Activated naive CD8-positive, alpha-beta T cell treated with anti-CD3 and anti-CD28 coated beads, Interleukin-2, amount 50 U/mL, for 24 hours (primary cell): Measurements from ENCODE around the gene FER.
"Not testable (repeated sequence)": the region's sequence is repeated elsewhere in the genome, so short reads cannot be mapped to it uniquely, and the experiment has no call there.

Experiments
- ATAC-seq: fragments of 150-1000 bp; cut with Tn5 transposase; one replicate; pipeline ENCODE4 v1.10.0; 2021
- DNase-seq: peaks from one replicate; pipeline ENCODE4 v3.0.0; 2021
- H3K27ac Mint-ChIP-seq: one replicate; pipeline ENCODE4 v1.8.0; 2021; ENCODE audit warnings: mild to moderate bottlenecking, mixed read lengths
- H3K27me3 Mint-ChIP-seq: one replicate; pipeline ENCODE4 v1.8.0; 2021; ENCODE audit warnings: mixed read lengths
- H3K36me3 Mint-ChIP-seq: one replicate; pipeline ENCODE4 v1.8.0; 2021; ENCODE audit warnings: low read depth, mixed read lengths
- H3K4me1 Mint-ChIP-seq: one replicate; pipeline ENCODE4 v1.8.0; 2021; ENCODE audit warnings: mixed read lengths
- H3K4me3 Mint-ChIP-seq: one replicate; pipeline ENCODE4 v1.8.0; 2021; ENCODE audit warnings: mild to moderate bottlenecking, moderate library complexity, mixed read lengths
- H3K9me3 Mint-ChIP-seq: one replicate; pipeline ENCODE4 v1.8.0; 2021; ENCODE audit warnings: mixed read lengths

FER gene

DNA sequence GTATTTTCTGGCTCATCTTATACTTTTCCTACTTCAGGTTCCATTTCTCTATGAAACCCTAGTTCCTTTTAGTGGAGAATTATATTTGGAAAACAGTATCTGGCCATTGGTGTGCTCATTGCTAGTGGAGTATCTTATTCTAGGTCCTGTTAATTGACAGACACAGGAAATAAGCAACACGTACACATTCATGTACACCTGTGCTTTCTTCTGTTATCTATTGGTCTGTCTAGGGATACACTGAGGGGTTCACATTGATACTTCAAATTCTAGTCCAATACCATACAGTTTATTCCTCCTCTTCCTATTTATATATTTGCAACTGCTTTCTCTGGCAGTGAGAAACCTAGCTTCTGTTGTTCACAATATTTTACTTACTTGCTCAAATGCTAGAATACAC lies 110.2 kb downstream of the FER start:
- H3K4me3 Mint-ChIP-seq = no peak overlapping the region
- no peak overlapping the region for H3K27ac Mint-ChIP-seq
- H3K27me3 Mint-ChIP-seq = no peaks in the 10 kb centered on the region
- no peaks in the 10 kb centered on the region for H3K9me3 Mint-ChIP-seq
- H3K36me3 Mint-ChIP-seq = no peaks in the 10 kb centered on the region
- ATAC-seq (no peak), DNase-seq (no peak)
- H3K4me1 Mint-ChIP-seq = peaks cover 6% of the 10 kb centered on the region

DNA sequence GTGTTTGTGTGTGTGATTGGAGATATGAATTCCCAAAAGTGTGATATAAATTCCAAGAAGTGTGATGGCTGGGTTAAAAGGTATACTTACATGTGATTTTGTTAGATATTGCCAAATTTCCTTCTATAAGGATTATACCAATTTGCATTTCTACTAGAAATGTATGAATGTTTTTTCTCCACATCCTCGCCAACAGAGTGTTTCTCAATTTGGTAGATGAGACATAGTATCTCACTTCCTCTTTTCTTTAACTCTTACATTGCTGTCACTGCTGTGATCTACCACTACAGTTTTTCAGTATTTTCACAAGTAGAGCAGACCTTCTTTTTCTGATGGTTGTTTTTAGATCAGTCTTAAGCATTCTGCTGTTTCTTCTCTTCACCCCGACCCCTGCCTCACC lies 111.3 kb downstream of the FER start:
- Mint-ChIP-seq H3K4me3 (no peak overlapping the region), H3K4me1 (peaks cover 6% of the 10 kb centered on the region), H3K27me3 (no peaks in the 10 kb centered on the region), H3K36me3 (peaks cover under 1% of the 10 kb centered on the region), H3K9me3 (no peaks in the 10 kb centered on the region), H3K27ac (no peak overlapping the region)
- DNase-seq (no peak), ATAC-seq (no peak)

DNA sequence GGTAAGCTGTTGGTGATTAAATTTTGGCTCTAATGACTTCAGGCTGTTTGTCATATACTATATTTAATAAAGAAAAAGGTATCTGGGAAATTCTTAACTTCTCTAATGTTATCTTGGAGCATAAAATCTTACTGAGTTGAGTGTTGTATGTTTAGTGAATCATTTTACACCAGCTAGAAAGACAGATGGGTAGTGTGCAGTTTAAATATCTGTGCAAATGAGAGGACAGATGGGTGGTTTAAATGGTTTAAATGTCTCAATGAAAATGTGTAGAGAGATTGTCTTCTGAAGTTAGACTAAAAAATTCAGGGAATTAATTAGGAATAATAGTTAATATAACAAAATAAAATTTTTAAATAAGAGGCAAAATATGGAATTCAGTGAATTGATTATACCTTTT lies 114.5 kb downstream of the FER start:
- Mint-ChIP-seq H3K36me3 (peaks cover 8% of the 10 kb centered on the region), H3K9me3 (no peaks in the 10 kb centered on the region), H3K27me3 (no peaks in the 10 kb centered on the region), H3K4me3 (no peak overlapping the region), H3K4me1 (peaks cover 6% of the 10 kb centered on the region), H3K27ac (no peak overlapping the region)
- DNase-seq (no peak), ATAC-seq (no peak)

DNA sequence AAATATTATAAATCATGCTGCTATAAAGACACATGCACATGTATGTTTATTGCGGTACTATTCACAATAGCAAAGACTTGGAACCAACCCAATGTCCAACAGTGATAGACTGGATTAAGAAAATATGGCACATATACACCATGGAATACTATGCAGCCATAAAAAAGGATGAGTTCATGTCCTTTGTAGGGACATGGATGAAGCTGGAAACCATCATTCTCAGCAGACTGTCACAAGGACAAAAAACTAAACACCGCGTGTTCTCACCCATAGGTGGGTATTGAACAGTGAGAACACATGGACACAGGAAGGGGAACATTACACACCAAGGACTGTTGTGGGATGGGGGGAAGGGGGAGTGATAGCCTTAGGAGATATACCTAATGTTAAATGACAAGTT lies 118.4 kb downstream of the FER start:
- H3K4me1 Mint-ChIP-seq, DNase-seq, H3K27ac Mint-ChIP-seq, ATAC-seq, H3K4me3 Mint-ChIP-seq, H3K9me3 Mint-ChIP-seq, H3K27me3 Mint-ChIP-seq: not testable (repeated sequence)
- peaks cover 15% of the 10 kb centered on the region for H3K36me3 Mint-ChIP-seq

- ATAC-seq = no peak
Observed at GRCh38 chr5:108867656-108868055, 120.0 kb downstream of the FER start.

GRCh38 chr5:108869066-108869465 lies 121.4 kb downstream of the FER start:
- ATAC-seq (no peak), DNase-seq (no peak)
- no peak overlapping the region for H3K27ac Mint-ChIP-seq
- peaks cover 13% of the 10 kb centered on the region for H3K36me3 Mint-ChIP-seq
- H3K27me3 Mint-ChIP-seq = no peaks in the 10 kb centered on the region
- H3K9me3 Mint-ChIP-seq = peaks cover 5% of the 10 kb centered on the region
- no peak overlapping the region for H3K4me3 Mint-ChIP-seq
- no peaks in the 10 kb centered on the region for H3K4me1 Mint-ChIP-seq

More at GRCh38 chr5:108867656-108868055, 120.0 kb downstream of the FER start:
- H3K27me3 Mint-ChIP-seq = no peaks in the 10 kb centered on the region
- H3K36me3 Mint-ChIP-seq = peaks cover 15% of the 10 kb centered on the region
- no peak for DNase-seq
- no peak overlapping the region for H3K27ac Mint-ChIP-seq
- H3K4me1 Mint-ChIP-seq = no peaks in the 10 kb centered on the region
- H3K9me3 Mint-ChIP-seq = peaks cover 5% of the 10 kb centered on the region
- H3K4me3 Mint-ChIP-seq = no peak overlapping the region

DNA sequence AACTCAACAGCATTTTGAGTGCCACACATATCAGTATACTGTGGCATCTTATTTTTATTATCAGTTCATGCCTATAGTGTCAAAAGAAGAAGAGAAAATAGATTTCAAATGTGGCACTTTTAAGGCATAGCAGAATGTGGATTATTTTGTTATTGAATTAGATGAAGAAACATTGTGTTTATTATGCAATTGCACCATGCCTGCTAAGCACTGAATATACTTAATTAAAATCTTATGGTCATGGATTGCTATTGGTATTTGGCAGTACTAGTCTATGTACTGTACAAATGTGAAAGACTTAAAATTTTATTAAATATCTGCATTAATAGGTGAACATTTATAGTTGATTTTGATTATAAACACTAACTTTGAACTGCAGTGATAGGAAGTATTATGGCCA lies 128.8 kb downstream of the FER start:
- no peak for DNase-seq

DNA sequence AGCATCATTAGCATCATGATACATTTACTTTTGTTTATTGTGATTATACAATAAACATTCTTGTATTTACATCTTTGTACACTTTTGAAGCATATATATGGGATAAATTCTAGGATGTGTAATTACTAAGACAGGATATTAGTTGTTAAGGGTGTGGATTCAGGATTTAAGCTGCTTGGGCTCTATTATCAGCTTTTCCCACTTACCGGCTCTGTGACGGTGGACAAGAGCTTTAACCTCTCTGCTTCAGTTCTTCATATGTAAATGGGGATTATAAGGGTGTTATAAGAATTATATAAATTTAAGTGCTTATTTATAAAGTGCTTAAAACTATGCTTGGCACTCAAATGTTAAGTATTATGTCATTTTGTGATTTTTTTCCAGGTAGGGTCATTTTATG lies 131.1 kb downstream of the FER start:
- Mint-ChIP-seq H3K27ac (no peak overlapping the region), H3K36me3 (peaks cover 7% of the 10 kb centered on the region), H3K27me3 (no peaks in the 10 kb centered on the region), H3K4me3 (no peak overlapping the region), H3K9me3 (peaks cover 5% of the 10 kb centered on the region), H3K4me1 (no peaks in the 10 kb centered on the region)
- ATAC-seq (no peak), DNase-seq (no peak)

More for the DNA sequence above, 128.8 kb downstream of the FER start:
- peaks cover 5% of the 10 kb centered on the region for H3K36me3 Mint-ChIP-seq
- H3K27ac Mint-ChIP-seq = no peak overlapping the region
- peaks cover 5% of the 10 kb centered on the region for H3K9me3 Mint-ChIP-seq
- H3K27me3 Mint-ChIP-seq = no peaks in the 10 kb centered on the region
- ATAC-seq = no peak
- no peak overlapping the region for H3K4me3 Mint-ChIP-seq
- H3K4me1 Mint-ChIP-seq = no peaks in the 10 kb centered on the region

DNA sequence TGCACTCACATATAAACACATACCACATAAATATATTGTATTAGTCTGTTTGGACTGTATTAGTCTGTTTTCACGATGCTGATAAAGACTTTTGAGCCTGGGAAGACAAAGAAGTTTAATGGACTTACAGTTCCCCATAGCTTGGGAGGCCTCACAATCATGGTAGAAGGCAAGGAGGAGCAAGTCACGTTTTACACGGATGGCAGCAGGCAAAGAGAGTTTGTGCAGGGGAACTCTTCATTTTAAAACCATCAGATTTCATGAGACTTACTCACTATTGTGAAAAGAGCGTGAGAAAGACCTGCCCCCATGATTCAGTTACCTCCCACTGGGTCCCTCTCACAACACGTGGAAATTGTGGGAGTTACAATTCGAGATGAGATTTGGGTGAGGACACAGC lies 133.4 kb downstream of the FER start:
- H3K9me3 Mint-ChIP-seq = peaks cover 5% of the 10 kb centered on the region
- peaks cover 12% of the 10 kb centered on the region for H3K36me3 Mint-ChIP-seq
- H3K27ac Mint-ChIP-seq = no peak overlapping the region
- no peak for ATAC-seq
- no peaks in the 10 kb centered on the region for H3K4me1 Mint-ChIP-seq
- no peak for DNase-seq
- H3K4me3 Mint-ChIP-seq = no peak overlapping the region
- H3K27me3 Mint-ChIP-seq = no peaks in the 10 kb centered on the region

GRCh38 chr5:108884736-108885135 lies 137.0 kb downstream of the FER start:
- ATAC-seq (no peak), DNase-seq (no peak)
- H3K4me3 Mint-ChIP-seq = no peak overlapping the region
- H3K4me1 Mint-ChIP-seq = no peaks in the 10 kb centered on the region
- peaks cover 5% of the 10 kb centered on the region for H3K9me3 Mint-ChIP-seq
- H3K27me3 Mint-ChIP-seq = no peaks in the 10 kb centered on the region
- no peak overlapping the region for H3K27ac Mint-ChIP-seq
- peaks cover 12% of the 10 kb centered on the region for H3K36me3 Mint-ChIP-seq

GRCh38 chr5:108898257-108898656 lies 150.6 kb downstream of the FER start:
- ATAC-seq (no peak), DNase-seq (no peak)
- no peak overlapping the region for H3K4me3 Mint-ChIP-seq
- no peaks in the 10 kb centered on the region for H3K9me3 Mint-ChIP-seq
- H3K4me1 Mint-ChIP-seq = no peaks in the 10 kb centered on the region
- H3K27me3 Mint-ChIP-seq = no peaks in the 10 kb centered on the region
- H3K36me3 Mint-ChIP-seq = peaks cover 13% of the 10 kb centered on the region
- H3K27ac Mint-ChIP-seq = no peak overlapping the region

GRCh38 chr5:108898707-108899106 lies 151.0 kb downstream of the FER start:
- ATAC-seq = no peak

GRCh38 chr5:108899244-108899643 lies 151.5 kb downstream of the FER start:
- not testable (repeated sequence) for H3K9me3 Mint-ChIP-seq, H3K27ac Mint-ChIP-seq, ATAC-seq, H3K4me1 Mint-ChIP-seq, H3K4me3 Mint-ChIP-seq, H3K36me3 Mint-ChIP-seq, DNase-seq, H3K27me3 Mint-ChIP-seq

More at GRCh38 chr5:108898707-108899106, 151.0 kb downstream of the FER start:
- Mint-ChIP-seq H3K9me3 (no peaks in the 10 kb centered on the region), H3K27ac (no peak overlapping the region), H3K27me3 (no peaks in the 10 kb centered on the region), H3K36me3 (peaks cover 9% of the 10 kb centered on the region), H3K4me1 (no peaks in the 10 kb centered on the region), H3K4me3 (no peak overlapping the region)
- no peak for DNase-seq

GRCh38 chr5:108900668-108901067 lies 153.0 kb downstream of the FER start:
- DNase-seq = no peak
- Mint-ChIP-seq H3K27me3 (no peaks in the 10 kb centered on the region), H3K27ac (no peak overlapping the region), H3K4me3 (no peak overlapping the region), H3K9me3 (no peaks in the 10 kb centered on the region), H3K4me1 (no peaks in the 10 kb centered on the region), H3K36me3 (peaks cover 3% of the 10 kb centered on the region)
- ATAC-seq = no peak

DNA sequence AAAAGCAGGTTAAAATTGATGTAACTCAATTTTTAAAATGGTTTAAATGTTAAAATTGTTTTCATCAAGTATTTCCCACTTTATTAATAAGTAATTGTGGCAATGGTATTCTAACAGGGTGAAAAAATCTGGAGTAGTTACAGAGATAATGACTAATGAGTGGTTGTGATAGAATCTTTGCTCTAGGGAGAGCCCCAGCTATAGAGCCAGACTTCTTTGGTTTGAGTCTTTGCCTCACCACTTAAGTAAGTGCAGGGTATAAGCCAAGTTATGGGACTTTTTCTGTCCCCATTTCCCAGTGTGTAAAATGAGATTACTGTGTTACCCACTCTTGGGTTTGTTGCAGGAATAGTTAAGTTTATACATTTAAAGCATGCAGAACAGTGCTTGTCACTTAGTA lies 158.1 kb downstream of the FER start:
- H3K9me3 Mint-ChIP-seq = no peaks in the 10 kb centered on the region
- no peak overlapping the region for H3K4me3 Mint-ChIP-seq
- no peaks in the 10 kb centered on the region for H3K27me3 Mint-ChIP-seq
- no peak for DNase-seq
- no peak overlapping the region for H3K27ac Mint-ChIP-seq
- no peaks in the 10 kb centered on the region for H3K4me1 Mint-ChIP-seq
- H3K36me3 Mint-ChIP-seq = peaks cover 4% of the 10 kb centered on the region
- ATAC-seq = no peak

DNA sequence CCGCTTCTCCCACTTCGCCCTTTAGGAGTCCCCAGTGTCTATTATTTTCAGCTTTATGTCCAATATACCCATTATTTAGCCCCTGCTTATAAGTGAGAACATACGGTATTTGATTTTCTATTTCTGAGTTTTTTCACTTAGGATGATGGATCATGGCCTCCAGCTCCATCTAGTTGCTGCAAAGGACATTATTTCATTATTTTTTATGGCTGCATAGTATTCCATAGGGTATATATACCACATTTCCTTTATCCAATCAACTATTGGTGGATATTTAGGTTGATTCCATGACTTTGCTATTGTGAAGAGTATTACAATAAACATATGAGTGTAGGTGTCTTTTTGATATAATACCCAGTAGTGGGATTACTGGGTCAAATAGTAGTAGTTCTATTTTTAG lies 162.9 kb downstream of the FER start:
- DNase-seq = no peak
- Mint-ChIP-seq H3K9me3 (no peaks in the 10 kb centered on the region), H3K36me3 (peaks cover 9% of the 10 kb centered on the region), H3K27me3 (no peaks in the 10 kb centered on the region), H3K4me1 (no peaks in the 10 kb centered on the region), H3K4me3 (no peak overlapping the region), H3K27ac (no peak overlapping the region)
- ATAC-seq = no peak
